HL-60 (cell line): ENCODE data around the gene GAB2.

Source experiments
- DNase-seq, 2 experiments: peaks; one replicate each; pipeline ENCODE4 v3.0.0-alpha.2; 2010 to 2020; ENCODE audit warnings: low read depth in 1 of 2, low spot score in 1 of 2
- H3K27ac ChIP-seq: fragments of 250-450 bp; sonication (Bioruptor Pico); replicated peaks from 2 replicates; pipeline ENCODE4 v1.5.1; 2020; ENCODE audit warnings: mild to moderate bottlenecking, moderate library complexity
- H3K27me3 ChIP-seq: fragments of 250-450 bp; sonication (Bioruptor Pico); 2 replicates; pipeline ENCODE4 v1.5.1; 2021; ENCODE audit warnings: mild to moderate bottlenecking, moderate library complexity; ENCODE audit not compliant: insufficient read depth, poor library complexity, severe bottlenecking
- H3K4me3 ChIP-seq: replicated peaks from 2 replicates; pipeline ENCODE4 v1.5.1; 2011; ENCODE audit warnings: mild to moderate bottlenecking, control low read depth, low read length; ENCODE audit not compliant: insufficient read depth
- GABPA ChIP-seq: IDR thresholded peaks from 2 replicates; pipeline ENCODE4 v1.6.1; 2012; ENCODE audit warnings: low read depth
- POLR2AphosphoS5 ChIP-seq: IDR thresholded peaks from 2 replicates; pipeline ENCODE4 v1.6.1; 2012; ENCODE audit warnings: low read depth
- SPI1 ChIP-seq: IDR thresholded peaks from 2 replicates; pipeline ENCODE4 v1.6.1; 2012; ENCODE audit warnings: low read depth, mild to moderate bottlenecking, borderline replicate concordance
- TF ChIP-seq, protein P1 (sequence below): IDR thresholded peaks from 2 replicates; pipeline ENCODE4 v1.6.1; 2012; ENCODE audit warnings: low read depth; ENCODE audit not compliant: insufficient replicate concordance
- TF ChIP-seq, protein P2 (sequence below): IDR thresholded peaks from one replicate; pipeline ENCODE4 v1.5.1; 2011; ENCODE audit warnings: low read length, control low read depth, inconsistent platforms; ENCODE audit not compliant: insufficient read depth

Gene GAB2

DNA sequence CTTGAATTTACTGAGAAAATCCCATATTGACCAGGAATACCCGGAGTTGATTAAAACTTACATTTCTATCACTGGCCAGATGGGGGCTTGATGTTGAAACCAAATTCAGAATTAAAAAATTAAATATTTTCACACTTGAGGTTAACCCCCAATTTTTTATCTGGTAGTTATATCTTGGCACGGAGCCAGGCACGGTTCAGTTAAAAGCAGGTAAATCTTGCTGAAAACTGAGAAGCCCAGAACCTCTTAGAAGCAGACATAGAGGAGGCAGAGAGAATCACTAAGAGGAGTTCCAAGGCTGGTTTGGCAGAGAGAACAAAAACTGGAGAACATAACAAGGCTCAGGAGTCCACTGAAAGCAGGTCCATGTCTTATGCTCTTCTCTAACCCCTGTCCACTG, 151.2 kb downstream of the GAB2 start:
- no peak for DNase-seq
- Histone ChIP-seq H3K27ac (no peak overlapping the region), H3K27me3 (no peaks in the 10 kb centered on the region), H3K4me3 (no peak overlapping the region)
- TF ChIP-seq SPI1 (no peak), GABPA (no peak), POLR2AphosphoS5 (no peak)
- TF ChIP-seq, protein P1, sequence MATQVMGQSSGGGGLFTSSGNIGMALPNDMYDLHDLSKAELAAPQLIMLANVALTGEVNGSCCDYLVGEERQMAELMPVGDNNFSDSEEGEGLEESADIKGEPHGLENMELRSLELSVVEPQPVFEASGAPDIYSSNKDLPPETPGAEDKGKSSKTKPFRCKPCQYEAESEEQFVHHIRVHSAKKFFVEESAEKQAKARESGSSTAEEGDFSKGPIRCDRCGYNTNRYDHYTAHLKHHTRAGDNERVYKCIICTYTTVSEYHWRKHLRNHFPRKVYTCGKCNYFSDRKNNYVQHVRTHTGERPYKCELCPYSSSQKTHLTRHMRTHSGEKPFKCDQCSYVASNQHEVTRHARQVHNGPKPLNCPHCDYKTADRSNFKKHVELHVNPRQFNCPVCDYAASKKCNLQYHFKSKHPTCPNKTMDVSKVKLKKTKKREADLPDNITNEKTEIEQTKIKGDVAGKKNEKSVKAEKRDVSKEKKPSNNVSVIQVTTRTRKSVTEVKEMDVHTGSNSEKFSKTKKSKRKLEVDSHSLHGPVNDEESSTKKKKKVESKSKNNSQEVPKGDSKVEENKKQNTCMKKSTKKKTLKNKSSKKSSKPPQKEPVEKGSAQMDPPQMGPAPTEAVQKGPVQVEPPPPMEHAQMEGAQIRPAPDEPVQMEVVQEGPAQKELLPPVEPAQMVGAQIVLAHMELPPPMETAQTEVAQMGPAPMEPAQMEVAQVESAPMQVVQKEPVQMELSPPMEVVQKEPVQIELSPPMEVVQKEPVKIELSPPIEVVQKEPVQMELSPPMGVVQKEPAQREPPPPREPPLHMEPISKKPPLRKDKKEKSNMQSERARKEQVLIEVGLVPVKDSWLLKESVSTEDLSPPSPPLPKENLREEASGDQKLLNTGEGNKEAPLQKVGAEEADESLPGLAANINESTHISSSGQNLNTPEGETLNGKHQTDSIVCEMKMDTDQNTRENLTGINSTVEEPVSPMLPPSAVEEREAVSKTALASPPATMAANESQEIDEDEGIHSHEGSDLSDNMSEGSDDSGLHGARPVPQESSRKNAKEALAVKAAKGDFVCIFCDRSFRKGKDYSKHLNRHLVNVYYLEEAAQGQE = no peak
- TF ChIP-seq, protein P2, sequence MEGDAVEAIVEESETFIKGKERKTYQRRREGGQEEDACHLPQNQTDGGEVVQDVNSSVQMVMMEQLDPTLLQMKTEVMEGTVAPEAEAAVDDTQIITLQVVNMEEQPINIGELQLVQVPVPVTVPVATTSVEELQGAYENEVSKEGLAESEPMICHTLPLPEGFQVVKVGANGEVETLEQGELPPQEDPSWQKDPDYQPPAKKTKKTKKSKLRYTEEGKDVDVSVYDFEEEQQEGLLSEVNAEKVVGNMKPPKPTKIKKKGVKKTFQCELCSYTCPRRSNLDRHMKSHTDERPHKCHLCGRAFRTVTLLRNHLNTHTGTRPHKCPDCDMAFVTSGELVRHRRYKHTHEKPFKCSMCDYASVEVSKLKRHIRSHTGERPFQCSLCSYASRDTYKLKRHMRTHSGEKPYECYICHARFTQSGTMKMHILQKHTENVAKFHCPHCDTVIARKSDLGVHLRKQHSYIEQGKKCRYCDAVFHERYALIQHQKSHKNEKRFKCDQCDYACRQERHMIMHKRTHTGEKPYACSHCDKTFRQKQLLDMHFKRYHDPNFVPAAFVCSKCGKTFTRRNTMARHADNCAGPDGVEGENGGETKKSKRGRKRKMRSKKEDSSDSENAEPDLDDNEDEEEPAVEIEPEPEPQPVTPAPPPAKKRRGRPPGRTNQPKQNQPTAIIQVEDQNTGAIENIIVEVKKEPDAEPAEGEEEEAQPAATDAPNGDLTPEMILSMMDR = no peak

DNA sequence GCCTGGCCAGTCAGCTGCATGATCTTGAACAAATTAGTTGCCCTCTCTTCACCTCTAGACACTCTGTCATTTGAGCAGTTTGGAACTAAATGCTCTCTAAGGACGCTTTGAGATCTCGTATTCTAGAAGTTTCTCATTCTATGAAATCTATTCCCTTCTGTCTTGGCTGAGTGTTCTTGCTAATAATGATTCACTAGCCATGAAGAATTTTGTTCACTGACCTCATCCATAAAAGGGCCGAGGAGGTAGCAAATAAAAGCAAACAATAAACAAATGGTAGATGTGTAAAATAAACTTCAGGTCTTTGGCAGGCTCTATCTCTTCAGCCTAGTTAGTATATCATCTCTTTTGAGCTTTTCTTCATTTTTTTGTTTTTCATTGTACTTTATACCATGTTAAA, 152.3 kb downstream of the GAB2 start:
- no peak for DNase-seq
- TF ChIP-seq GABPA = no peak
- TF ChIP-seq, protein P2 = no peak
- no peak for TF ChIP-seq SPI1
- TF ChIP-seq, protein P1 = no peak
- TF ChIP-seq POLR2AphosphoS5 = no peak
- H3K27me3 ChIP-seq = no peaks in the 10 kb centered on the region
- no peak overlapping the region for H3K27ac ChIP-seq
- no peak overlapping the region for H3K4me3 ChIP-seq

DNA sequence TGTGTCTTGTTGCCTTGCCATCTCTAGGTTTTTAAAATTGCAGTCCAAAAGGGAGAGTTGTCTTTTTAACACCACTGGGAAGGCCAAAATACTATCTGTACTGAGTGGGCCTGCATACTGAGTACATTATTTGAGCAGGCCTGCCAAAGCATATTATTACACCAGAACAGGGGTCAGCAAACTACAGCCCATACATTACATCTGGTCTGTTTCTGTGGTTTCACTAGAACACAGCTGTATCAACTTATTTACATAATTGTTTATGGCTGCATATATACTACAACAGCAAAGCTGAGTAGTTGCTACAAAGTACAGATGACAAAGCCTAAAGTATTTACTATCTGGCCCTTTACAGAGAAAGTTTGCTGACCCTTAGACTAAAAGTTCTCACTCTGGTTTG, 154.9 kb downstream of the GAB2 start:
- H3K4me3 ChIP-seq = no peak overlapping the region
- no peak for DNase-seq
- H3K27me3 ChIP-seq = no peaks in the 10 kb centered on the region
- H3K27ac ChIP-seq = no peak overlapping the region
- TF ChIP-seq, protein P1 = no peak
- TF ChIP-seq GABPA (no peak), SPI1 (no peak), POLR2AphosphoS5 (no peak)
- TF ChIP-seq, protein P2 = no peak
